DND-41 (cell line): Measurements from ENCODE around the gene FOCAD.

ENCODE experiments used
- ATAC-seq: fragments of 200-7000 bp; cut with Tn5 transposase; 3 replicates; pipeline ENCODE4 v1.9.1; 2021; ENCODE audit warnings: low read depth; ENCODE audit not compliant: insufficient read depth
- DNase-seq: peaks from one replicate; pipeline ENCODE4 v3.0.0-alpha.2; 2020
- H2AFZ ChIP-seq: 2 replicates; pipeline ENCODE4 v1.6.0; 2012; ENCODE audit warnings: low read depth, low read length
- H3K27ac ChIP-seq: 2 replicates; pipeline ENCODE4 v1.5.1; 2012; ENCODE audit warnings: low read length, inconsistent platforms
- H3K27me3 ChIP-seq: fragments of 200-600 bp; sonication (generic); 2 replicates; pipeline ENCODE4 v1.6.0; 2012; ENCODE audit warnings: low read length, mild to moderate bottlenecking, inconsistent platforms; ENCODE audit not compliant: insufficient read depth, poor library complexity
- H3K36me3 ChIP-seq: 2 replicates; pipeline ENCODE4 v1.5.1; 2012; ENCODE audit warnings: low read length, inconsistent platforms; ENCODE audit not compliant: insufficient read depth
- H3K4me1 ChIP-seq: 2 replicates; pipeline ENCODE4 v1.5.1; 2012; ENCODE audit warnings: mild to moderate bottlenecking, low read length; ENCODE audit not compliant: insufficient read depth
- H3K4me2 ChIP-seq: 2 replicates; pipeline ENCODE4 v1.6.0; 2012; ENCODE audit warnings: mild to moderate bottlenecking, moderate library complexity, low read length, inconsistent platforms; ENCODE audit not compliant: insufficient read depth
- H3K4me3 ChIP-seq, 2 experiments: fragments of 200-600 bp in 1 of 2; shearing (Covaris generic) in 1 of 2; 2 replicates each; pipeline ENCODE4 v1.5.1; 2012 to 2016; ENCODE audit warnings: inconsistent platforms in 2 of 2, low read length in 2 of 2, mild to moderate bottlenecking in 2 of 2, low read depth in 1 of 2, moderate library complexity in 1 of 2
- H3K79me2 ChIP-seq: 2 replicates; pipeline ENCODE4 v1.6.0; 2012; ENCODE audit warnings: low read length, inconsistent platforms; ENCODE audit not compliant: insufficient read depth
- H3K9ac ChIP-seq: 2 replicates; pipeline ENCODE4 v1.6.0; 2012; ENCODE audit warnings: low read depth, mild to moderate bottlenecking, inconsistent platforms, low read length, moderate library complexity
- H3K9me3 ChIP-seq: 2 replicates; pipeline ENCODE4 v1.5.1; 2012; ENCODE audit warnings: low read length, moderate library complexity, mild to moderate bottlenecking, inconsistent platforms; ENCODE audit not compliant: insufficient read depth, severe bottlenecking
- H4K20me1 ChIP-seq: 2 replicates; pipeline ENCODE4 v1.6.0; 2012; ENCODE audit warnings: low read length; ENCODE audit not compliant: insufficient read depth
- EZH2 ChIP-seq: IDR thresholded peaks from 3 replicates; pipeline ENCODE4 v1.6.1; 2012; ENCODE audit warnings: borderline replicate concordance, low read depth, mild to moderate bottlenecking, moderate library complexity, low read length, inconsistent platforms; ENCODE audit not compliant: severe bottlenecking
- TF ChIP-seq, protein P1 (sequence below): IDR thresholded peaks from 2 replicates; pipeline ENCODE4 v1.5.1; 2012; ENCODE audit warnings: borderline replicate concordance, low read length, moderate library complexity, mild to moderate bottlenecking; ENCODE audit not compliant: poor library complexity, severe bottlenecking; ENCODE audit errors: extremely low read depth

The FOCAD gene

DNA sequence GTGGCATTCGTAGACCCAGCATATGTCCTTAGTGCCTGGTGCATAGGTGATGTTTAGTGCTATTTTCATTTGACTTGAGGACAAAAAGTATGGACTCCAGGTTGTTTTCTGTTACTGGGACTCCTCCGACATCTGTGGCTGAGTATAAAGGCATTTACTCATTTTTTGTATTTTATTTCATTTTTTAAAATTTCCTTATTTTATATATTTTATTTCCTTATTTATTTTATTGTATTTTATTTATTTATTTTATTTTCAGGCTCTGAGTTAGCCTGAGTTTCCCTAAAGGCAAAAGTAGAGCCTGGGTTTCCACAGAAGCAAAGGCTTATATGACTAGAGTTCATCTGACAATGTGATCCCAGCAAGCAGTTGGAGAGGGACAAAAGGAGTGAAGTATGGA, 91.6 kb downstream of the FOCAD start:
- ATAC-seq (no peak), DNase-seq (no peak)
- Histone ChIP-seq H3K27ac (no peak overlapping the region), H4K20me1 (no peaks in the 10 kb centered on the region), H3K4me3 (no peak overlapping the region), H3K4me1 (no peaks in the 10 kb centered on the region), H3K9ac (no peak overlapping the region), H3K36me3 (peaks cover 16% of the 10 kb centered on the region), H2AFZ (no peak overlapping the region), H3K9me3 (no peaks in the 10 kb centered on the region), H3K27me3 (no peaks in the 10 kb centered on the region), H3K4me2 (no peak overlapping the region), H3K79me2 (no peaks in the 10 kb centered on the region)
- TF ChIP-seq EZH2, result no peak
- TF ChIP-seq, protein P1, sequence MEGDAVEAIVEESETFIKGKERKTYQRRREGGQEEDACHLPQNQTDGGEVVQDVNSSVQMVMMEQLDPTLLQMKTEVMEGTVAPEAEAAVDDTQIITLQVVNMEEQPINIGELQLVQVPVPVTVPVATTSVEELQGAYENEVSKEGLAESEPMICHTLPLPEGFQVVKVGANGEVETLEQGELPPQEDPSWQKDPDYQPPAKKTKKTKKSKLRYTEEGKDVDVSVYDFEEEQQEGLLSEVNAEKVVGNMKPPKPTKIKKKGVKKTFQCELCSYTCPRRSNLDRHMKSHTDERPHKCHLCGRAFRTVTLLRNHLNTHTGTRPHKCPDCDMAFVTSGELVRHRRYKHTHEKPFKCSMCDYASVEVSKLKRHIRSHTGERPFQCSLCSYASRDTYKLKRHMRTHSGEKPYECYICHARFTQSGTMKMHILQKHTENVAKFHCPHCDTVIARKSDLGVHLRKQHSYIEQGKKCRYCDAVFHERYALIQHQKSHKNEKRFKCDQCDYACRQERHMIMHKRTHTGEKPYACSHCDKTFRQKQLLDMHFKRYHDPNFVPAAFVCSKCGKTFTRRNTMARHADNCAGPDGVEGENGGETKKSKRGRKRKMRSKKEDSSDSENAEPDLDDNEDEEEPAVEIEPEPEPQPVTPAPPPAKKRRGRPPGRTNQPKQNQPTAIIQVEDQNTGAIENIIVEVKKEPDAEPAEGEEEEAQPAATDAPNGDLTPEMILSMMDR, result no peak

GRCh38 chr9:20781092-20781491, 97.0 kb downstream of the FOCAD start:
- no peak for ATAC-seq
- Histone ChIP-seq H3K27ac (no peak overlapping the region), H3K9me3 (no peaks in the 10 kb centered on the region), H3K9ac (no peak overlapping the region), H3K4me1 (no peaks in the 10 kb centered on the region), H4K20me1 (no peaks in the 10 kb centered on the region), H3K27me3 (no peaks in the 10 kb centered on the region), H3K4me3 (no peak overlapping the region), H3K4me2 (no peak overlapping the region), H3K36me3 (peaks cover 15% of the 10 kb centered on the region; the same call in 1 of the 2 replicates), H3K79me2 (no peaks in the 10 kb centered on the region), H2AFZ (no peak overlapping the region)
- DNase-seq, result no peak
- no peak for TF ChIP-seq EZH2
- TF ChIP-seq, protein P1, result no peak

GRCh38 chr9:20782289-20782688, 98.2 kb downstream of the FOCAD start:
- Histone ChIP-seq H3K9me3 (no peaks in the 10 kb centered on the region), H3K27ac (no peak overlapping the region), H3K4me3 (no peak overlapping the region), H3K4me1 (no peaks in the 10 kb centered on the region), H3K79me2 (no peaks in the 10 kb centered on the region), H4K20me1 (no peaks in the 10 kb centered on the region), H3K27me3 (no peaks in the 10 kb centered on the region), H3K9ac (no peak overlapping the region), H3K36me3 (peaks cover 15% of the 10 kb centered on the region; the same call in 1 of the 2 replicates), H2AFZ (no peak overlapping the region), H3K4me2 (no peak overlapping the region)
- DNase-seq (no peak), ATAC-seq (no peak)
- no peak for TF ChIP-seq EZH2
- TF ChIP-seq, protein P1, result no peak
